HCT116 (cell line): ENCODE data around the gene GRB10. TPM values are rescaled to one million over a fixed set of nuclear protein-coding genes. Genes with fewer than 3 reads are reported as not detected.

Experiments
- ATAC-seq: fragments of 200-7000 bp; cut with Tn5 transposase; 2 replicates; pipeline ENCODE4 v1.9.1; 2020; ENCODE audit warnings: mild to moderate bottlenecking, moderate library complexity
- BruUV-seq: library from RNA; stranded (reverse); fragments of 400-500 nt; replicated peaks from 2 replicates; lab custom pipeline; 2021; lab: Mats Ljungman, UMichigan
- CTCF ChIA-PET: fragments of 300-600 bp; sonication (Branson Sonifier 250); formaldehyde crosslinking; loops from one replicate; lab custom pipeline; 2021; ENCODE audit warnings: antibody characterized with exemption; lab: Charles Lee
- POLR2A ChIA-PET: fragments of 300-600, 350-600 bp; sonication (Branson Sonifier 250); formaldehyde crosslinking; loops from one replicate; lab custom pipeline; 2021; ENCODE audit warnings: antibody characterized with exemption; lab: Charles Lee
- RAD21 ChIA-PET, 2 experiments: fragments of 300-600 bp; sonication (Branson Sonifier 250); formaldehyde crosslinking; loops; one replicate each; lab custom pipeline; 2023; ENCODE audit warnings: low total read pairs in 2 of 2; ENCODE audit not compliant: uncharacterized antibody in 2 of 2, unreplicated experiment in 2 of 2, low non-redundant PET in 1 of 2; lab: Charles Lee
- DNase-seq: peaks from one replicate; pipeline ENCODE4 v3.0.0-alpha.2; 2010; ENCODE audit warnings: low read depth, low spot score
- H2AFZ ChIP-seq: fragments of 200-600 bp; shearing (Covaris generic), sonication (generic); 2 replicates; pipeline ENCODE4 v1.6.1; 2017; ENCODE audit warnings: low read depth, mixed run types, mixed read lengths, antibody characterized with exemption, low read length; ENCODE audit not compliant: poor library complexity, severe bottlenecking
- H3K27ac ChIP-seq: 2 replicates; pipeline ENCODE4 v1.5.1; 2012; ENCODE audit warnings: low read depth, low read length
- H3K27me3 ChIP-seq: fragments of 200-600 bp; sonication (generic); 2 replicates; pipeline ENCODE4 v1.6.1; 2016; ENCODE audit warnings: mixed run types, low read length, mixed read lengths; ENCODE audit not compliant: insufficient read depth
- H3K36me3 ChIP-seq, 2 experiments: fragments of 200-500 bp in 1 of 2; fragments of 200-600 bp in 1 of 2; sonication (Bioruptor generic) in 1 of 2; sonication (generic) in 1 of 2; 2 replicates each; pipeline versions ENCODE4 v1.5.1 to v1.6.1; 2014 to 2016; ENCODE audit warnings: low read length in 2 of 2, inconsistent platforms in 1 of 2, mixed read lengths in 1 of 2, mixed run types in 1 of 2; ENCODE audit not compliant: insufficient read depth in 2 of 2, control insufficient read depth in 1 of 2
- H3K4me1 ChIP-seq, 2 experiments: fragments of 200-600 bp in 1 of 2; sonication (generic) in 1 of 2; 2 replicates each; pipeline versions ENCODE4 v1.5.1 to v1.6.1; 2012 to 2017; ENCODE audit warnings: low read length in 2 of 2, inconsistent platforms in 1 of 2, mild to moderate bottlenecking in 1 of 2, mixed read lengths in 1 of 2, mixed run types in 1 of 2, moderate library complexity in 1 of 2; ENCODE audit not compliant: insufficient read depth in 2 of 2, control insufficient read depth in 1 of 2
- H3K4me2 ChIP-seq: fragments of 200-600 bp; sonication (generic); 2 replicates; pipeline ENCODE4 v1.6.1; 2017; ENCODE audit warnings: mixed run types, low read length, mixed read lengths
- H3K4me3 ChIP-seq, 2 experiments: fragments of 200-600 bp in 1 of 2; sonication (generic) in 1 of 2; replicated peaks in 1 of 2; 2 replicates each; pipeline ENCODE4 v1.5.1; 2011 to 2016; ENCODE audit warnings: low read length in 2 of 2, control low read depth in 1 of 2, low read depth in 1 of 2, mild to moderate bottlenecking in 1 of 2, mixed read lengths in 1 of 2, mixed run types in 1 of 2
- H3K79me2 ChIP-seq: fragments of 200-600 bp; sonication (generic); 2 replicates; pipeline ENCODE4 v1.6.1; 2017; ENCODE audit warnings: mild to moderate bottlenecking, mixed run types, low read length, moderate library complexity, mixed read lengths; ENCODE audit not compliant: insufficient read depth
- H3K9ac ChIP-seq: fragments of 200-600 bp; sonication (generic); 2 replicates; pipeline ENCODE4 v1.6.1; 2016; ENCODE audit warnings: low read length, mixed read lengths
- H3K9me2 ChIP-seq: fragments of 200-600 bp; sonication (generic), shearing (Covaris generic); 2 replicates; pipeline ENCODE4 v1.6.1; 2017; ENCODE audit warnings: mixed run types, mild to moderate bottlenecking, moderate library complexity; ENCODE audit not compliant: insufficient read depth
- H3K9me3 ChIP-seq, 2 experiments: fragments of 200-500 bp in 1 of 2; fragments of 200-600 bp in 1 of 2; sonication (Bioruptor generic) in 1 of 2; sonication (generic) in 1 of 2; 2 replicates each; pipeline ENCODE4 v1.6.1; 2014 to 2017; ENCODE audit warnings: low read length in 2 of 2, mixed read lengths in 2 of 2, inconsistent platforms in 1 of 2, low read depth in 1 of 2, mild to moderate bottlenecking in 1 of 2, mixed run types in 1 of 2, moderate library complexity in 1 of 2; ENCODE audit not compliant: control insufficient read depth in 1 of 2, insufficient read depth in 1 of 2
- H4K20me1 ChIP-seq: fragments of 200-600 bp; sonication (generic), shearing (Covaris generic); 2 replicates; pipeline ENCODE4 v1.6.1; 2017; ENCODE audit warnings: mixed run types, mild to moderate bottlenecking, moderate library complexity; ENCODE audit not compliant: insufficient read depth
- ELF1 ChIP-seq: IDR thresholded peaks from 2 replicates; pipeline ENCODE4 v1.6.1; 2012; ENCODE audit warnings: low read depth, borderline replicate concordance
- EZH2phosphoT487 ChIP-seq: fragments of 200-600 bp; IDR thresholded peaks from 2 replicates; pipeline ENCODE4 v1.6.1; 2018; ENCODE audit warnings: antibody characterized with exemption, borderline replicate concordance
- POLR2AphosphoS5 ChIP-seq: IDR thresholded peaks from 2 replicates; pipeline ENCODE4 v1.6.1; 2011; ENCODE audit warnings: mild to moderate bottlenecking, low read depth, low read length, moderate library complexity
- RAD21 ChIP-seq: IDR thresholded peaks from 2 replicates; pipeline ENCODE4 v1.6.1; 2012; ENCODE audit warnings: low read depth, mild to moderate bottlenecking
- REST ChIP-seq: IDR thresholded peaks from 2 replicates; pipeline ENCODE4 v1.6.1; 2012; ENCODE audit warnings: low read depth
- SP1 ChIP-seq: IDR thresholded peaks from 2 replicates; pipeline ENCODE4 v1.6.1; 2012; ENCODE audit warnings: low read depth
- TCF7L2 ChIP-seq: IDR thresholded peaks from 2 replicates; pipeline ENCODE4 v1.7.0; 2011; ENCODE audit warnings: borderline replicate concordance, inconsistent platforms; ENCODE audit not compliant: insufficient read depth, insufficient read length; ENCODE audit errors: extremely low read depth
- ZNF274 ChIP-seq: fragments of 200-500 bp; sonication (Bioruptor generic); IDR thresholded peaks from 2 replicates; pipeline ENCODE4 v1.6.1; 2014; ENCODE audit warnings: mild to moderate bottlenecking, low read depth, low read length, inconsistent platforms
- intact Hi-C: fragments of 100-400 bp; cut with micrococcal nuclease; formaldehyde crosslinking; loops from 2 replicates; pipeline ENCODE4 v1.10.0; 2022
- total RNA-seq: library from RNA; stranded (reverse); gene quantifications from one replicate; pipeline ENCODE4 v1.2.1, GENCODE V29; 2021; ENCODE audit not compliant: unreplicated experiment

The GRB10 gene
- total RNA-seq, 1 experiment from 2014 or later: 37.3 TPM

GRCh38 chr7:50720295-50720694, 62.4 kb downstream of the GRB10 start:
- RAD21 ChIA-PET: no interaction called here

GRCh38 chr7:50718876-50719275, 63.8 kb downstream of the GRB10 start:
- TF ChIP-seq EZH2phosphoT487: no peak
- no peak for TF ChIP-seq TCF7L2
- TF ChIP-seq ELF1: no peak
- TF ChIP-seq REST: no peak
- no peak for TF ChIP-seq RAD21
- ChIA-PET RAD21 (no interaction called here), POLR2A (no interaction called here), CTCF (no interaction called here)
- no TSS peak for BruUV-seq
- Histone ChIP-seq H3K36me3 (no peaks in the 10 kb centered on the region), H3K4me1 (peaks cover 0 to 11% of the 10 kb centered on the region in 2 experiments; a peak in 3 of 4 replicates), H3K27ac (no peak overlapping the region), H3K27me3 (no peaks in the 10 kb centered on the region), H3K79me2 (no peaks in the 10 kb centered on the region), H3K4me3 (no peak overlapping the region), H3K9ac (no peak overlapping the region), H2AFZ (no peak overlapping the region), H4K20me1 (no peaks in the 10 kb centered on the region), H3K9me3 (no peaks in the 10 kb centered on the region), H3K9me2 (no peaks in the 10 kb centered on the region), H3K4me2 (no peak overlapping the region)
- intact Hi-C loops: no loop called here
- ATAC-seq: no peak
- DNase-seq: no peak

More at GRCh38 chr7:50720295-50720694, 62.4 kb downstream of the GRB10 start:
- H3K9me2 ChIP-seq: no peaks in the 10 kb centered on the region
- DNase-seq: no peak
- no peaks in the 10 kb centered on the region for H4K20me1 ChIP-seq
- no peaks in the 10 kb centered on the region for H3K36me3 ChIP-seq
- no peaks in the 10 kb centered on the region for H3K27me3 ChIP-seq
- CTCF ChIA-PET: no interaction called here
- no peaks in the 10 kb centered on the region for H3K79me2 ChIP-seq
- no TSS peak for BruUV-seq
- H3K4me2 ChIP-seq: no peak overlapping the region
- no peak overlapping the region for H3K4me3 ChIP-seq
- peaks cover 0 to 2% of the 10 kb centered on the region in 2 experiments; a peak in 1 of 4 replicates for H3K4me1 ChIP-seq
- H3K9ac ChIP-seq: no peak overlapping the region
- H3K27ac ChIP-seq: no peak overlapping the region
- intact Hi-C loops: no loop called here
- ATAC-seq: no peak
- TF ChIP-seq SP1 (no peak), ELF1 (no peak), POLR2AphosphoS5 (no peak), ZNF274 (no peak)
- H2AFZ ChIP-seq: no peak overlapping the region
- H3K9me3 ChIP-seq: no peaks in the 10 kb centered on the region
- POLR2A ChIA-PET: no interaction called here
